GM12878 (cell line): ENCODE measurements around the gene ZBED4. TPM values are rescaled to one million over a fixed set of nuclear protein-coding genes. Genes with fewer than 3 reads are reported as not detected.

Experiments used
- ATAC-seq: fragments of 200-7000 bp; cut with Tn5 transposase; 3 replicates; pipeline ENCODE4 v1.9.1; 2020; ENCODE audit warnings: mild to moderate bottlenecking, moderate library complexity
- BruUV-seq: library from RNA; stranded (reverse); fragments of 400-500 nt; replicated peaks from 2 replicates; lab custom pipeline; 2021; lab: Mats Ljungman, UMichigan
- CTCF ChIA-PET: fragments of 300-600 bp; sonication (Branson Sonifier 250); formaldehyde crosslinking; extraction: SDS; loops from one replicate; lab custom pipeline; 2021; ENCODE audit warnings: inconsistent platforms; lab: Yijun Ruan, JAX
- POLR2A ChIA-PET: fragments of 350-600 bp; formaldehyde crosslinking; extraction: SDS; loops from one replicate; lab custom pipeline; 2021; ENCODE audit warnings: inconsistent platforms; lab: Charles Lee
- RAD21 ChIA-PET: fragments of 300-600 bp; sonication (Branson Sonifier 250); formaldehyde crosslinking; loops from one replicate; lab custom pipeline; 2023; ENCODE audit warnings: antibody characterized with exemption; ENCODE audit not compliant: unreplicated experiment; lab: Charles Lee
- SMC1A ChIA-PET: fragments of 300-600 bp; sonication (Branson Sonifier 250); formaldehyde crosslinking; loops from one replicate; lab custom pipeline; 2023; ENCODE audit not compliant: unreplicated experiment, uncharacterized antibody; lab: Charles Lee
- DNase-seq: peaks from one replicate; pipeline ENCODE4 v3.0.0-alpha.2; 2011; ENCODE audit warnings: low read depth, low spot score
- FAIRE-seq: peaks from 3 replicates; lab custom pipeline; 2011; peaks lifted over from hg19 to GRCh38; lab: Jason Lieb, UNC
- H2AFZ ChIP-seq: 2 replicates; pipeline ENCODE4 v1.6.0; 2011; ENCODE audit warnings: low read depth, low read length, control low read depth; ENCODE audit not compliant: control insufficient read depth
- H3K27ac ChIP-seq: 2 replicates; pipeline ENCODE4 v1.5.1; 2011; ENCODE audit warnings: control low read depth; ENCODE audit not compliant: control insufficient read depth, insufficient read depth
- H3K27me3 ChIP-seq, 2 experiments: replicated peaks in 1 of 2; 2 replicates each; pipeline versions ENCODE4 v1.6.0 to v1.6.1; 2011; ENCODE audit warnings: low read length in 1 of 2; ENCODE audit not compliant: control insufficient read depth in 2 of 2, insufficient read depth in 2 of 2
- H3K36me3 ChIP-seq, 2 experiments: 2 replicates each; pipeline ENCODE4 v1.5.1; 2011; ENCODE audit warnings: low read length in 1 of 2; ENCODE audit not compliant: control insufficient read depth in 2 of 2, insufficient read depth in 2 of 2
- H3K4me1 ChIP-seq: 2 replicates; pipeline ENCODE4 v1.6.1; 2011; ENCODE audit warnings: mild to moderate bottlenecking, low read length, moderate library complexity, mixed read lengths; ENCODE audit not compliant: control insufficient read depth, insufficient read depth
- H3K4me2 ChIP-seq: 2 replicates; pipeline ENCODE4 v1.6.0; 2011; ENCODE audit warnings: control low read depth; ENCODE audit not compliant: control insufficient read depth, insufficient read depth
- H3K4me3 ChIP-seq: fragments of 200-600 bp; sonication (generic); 2 replicates; pipeline ENCODE4 v1.5.1; 2016
- H3K79me2 ChIP-seq: 2 replicates; pipeline ENCODE4 v1.6.0; 2011; ENCODE audit warnings: low read length; ENCODE audit not compliant: control insufficient read depth, insufficient read depth
- H3K9ac ChIP-seq: 2 replicates; pipeline ENCODE4 v1.8.0; 2011; ENCODE audit warnings: low read length, control low read depth, mixed read lengths; ENCODE audit not compliant: control insufficient read depth, insufficient read depth
- H3K9me3 ChIP-seq: replicated peaks from 3 replicates; pipeline ENCODE4 v1.5.1; 2011; ENCODE audit warnings: mild to moderate bottlenecking, low read length; ENCODE audit not compliant: control insufficient read depth, insufficient read depth
- H4K20me1 ChIP-seq: 2 replicates; pipeline ENCODE4 v1.6.0; 2011; ENCODE audit not compliant: control insufficient read depth, insufficient read depth
- ATF7 ChIP-seq: fragments of 450-650 bp; IDR thresholded peaks from 2 replicates; pipeline ENCODE4 v1.6.1; 2016; ENCODE audit warnings: low read depth, mild to moderate bottlenecking
- BRCA1 ChIP-seq: IDR thresholded peaks from 2 replicates; pipeline ENCODE4 v1.6.1; 2011; ENCODE audit warnings: low read depth, low read length, improper control_type of control experiment
- EED ChIP-seq: sonication (generic); IDR thresholded peaks from 2 replicates; pipeline ENCODE4 v1.6.1; 2016; ENCODE audit warnings: antibody characterized with exemption, low read depth
- EZH2 ChIP-seq: IDR thresholded peaks from 2 replicates; pipeline ENCODE4 v1.6.1; 2012; ENCODE audit warnings: low read depth, mild to moderate bottlenecking, control low read depth, inconsistent platforms, low read length, borderline replicate concordance; ENCODE audit not compliant: control insufficient read depth
- JUNB ChIP-seq: IDR thresholded peaks from 2 replicates; pipeline ENCODE4 v1.6.1; 2016; ENCODE audit warnings: antibody characterized with exemption, mild to moderate bottlenecking
- NBN ChIP-seq: fragments of 450-650 bp; IDR thresholded peaks from 2 replicates; pipeline ENCODE4 v1.6.1; 2016
- NFYA ChIP-seq: IDR thresholded peaks from 2 replicates; pipeline ENCODE4 v1.6.1; 2011; ENCODE audit warnings: low read depth, mild to moderate bottlenecking, low read length, improper control_type of control experiment, borderline replicate concordance
- NRF1 ChIP-seq: conservative IDR thresholded peaks from 2 replicates; pipeline ENCODE4 v1.6.1; 2011; ENCODE audit warnings: mild to moderate bottlenecking, low read depth, low read length, improper control_type of control experiment
- SMAD1 ChIP-seq: fragments of 450-650 bp; IDR thresholded peaks from 2 replicates; pipeline ENCODE4 v1.6.1; 2018; ENCODE audit warnings: mild to moderate bottlenecking, low read depth; ENCODE audit not compliant: partially characterized antibody
- SMC3 ChIP-seq: IDR thresholded peaks from 2 replicates; pipeline ENCODE4 v1.6.1; 2011; ENCODE audit warnings: low read length, improper control_type of control experiment, borderline replicate concordance
- ZSCAN29 ChIP-seq: fragments of 450-650 bp; IDR thresholded peaks from 2 replicates; pipeline ENCODE4 v1.6.1; 2017; ENCODE audit warnings: mild to moderate bottlenecking, moderate library complexity
- WGBS: methylation state at CpG from one replicate; pipeline ENCODE4 v1.1.6; 2016; ENCODE audit warnings: low lambda C conversion rate; ENCODE audit not compliant: insufficient replicate concordance, insufficient coverage; ENCODE audit errors: missing lambda C conversion rate; 5-methylcytosine and 5-hydroxymethylcytosine counted together
- in situ Hi-C: fragments of 300-500 bp; cut with MboI; formaldehyde crosslinking; loops from 9 replicates; pipeline ENCODE4 v1.14.3; 2018; ENCODE audit warnings: mixed read lengths
- intact Hi-C: fragments of 100-400 bp; cut with micrococcal nuclease; formaldehyde crosslinking; loops from one replicate; pipeline ENCODE4 v1.14.2; 2022; ENCODE audit not compliant: unreplicated experiment
- polyA plus RNA-seq, 11 experiments: library from polyadenylated mRNA; depleted of rRNA in 4 of 11; unstranded in 6 of 11; stranded (reverse) in 5 of 11; fragments of >200 nt; fragmentation: Nextera tagmentation in 4 of 11; fragmentation: Illumina TruSeq in 1 of 11; extraction: Ambion mirVana in 4 of 11; extraction: Trizol in 1 of 11; gene quantifications; 1 replicate in 1 of 11; 2 replicates in 10 of 11; pipeline versions ENCODE4 v1.2.1 to v1.2.3, GENCODE V29; 2011 to 2016; ENCODE audit warnings: inconsistent platforms in 2 of 11, missing spikeins in 2 of 11, low read depth in 1 of 11
- total RNA-seq, 4 experiments: library from RNA; depleted of rRNA in 3 of 4; stranded (reverse); fragments of >200 nt in 3 of 4; fragmentation: Illumina TruSeq in 1 of 4; extraction: Trizol in 1 of 4; gene quantifications; 2 replicates each; pipeline versions ENCODE4 v1.2.1 to v1.2.3, GENCODE V29; 2013 to 2021
- TF ChIP-seq, protein P1 (sequence below): IDR thresholded peaks from 2 replicates; pipeline ENCODE4 v1.6.1; 2012; ENCODE audit warnings: improper control_type of control experiment, low read depth, low read length; ENCODE audit not compliant: insufficient replicate concordance
- TF ChIP-seq, protein P2 (sequence below): fragments of 450-650 bp; IDR thresholded peaks from 2 replicates; pipeline ENCODE4 v1.6.1; 2018; ENCODE audit warnings: mild to moderate bottlenecking, low read depth, moderate library complexity; ENCODE audit not compliant: partially characterized antibody
- TF ChIP-seq, protein P3 (sequence below): IDR thresholded peaks from 2 replicates; pipeline ENCODE4 v1.6.1; 2011; ENCODE audit warnings: low read depth, mild to moderate bottlenecking, low read length, moderate library complexity, borderline replicate concordance; ENCODE audit errors: extremely low read depth

ZBED4 gene
- total and polyA plus RNA-seq, 10 of the 15 experiments (the other 5 are each of a cell fraction or from before 2014, with no cell fraction given), result 2.3 to 21.6 (median 12.8) TPM

DNA sequence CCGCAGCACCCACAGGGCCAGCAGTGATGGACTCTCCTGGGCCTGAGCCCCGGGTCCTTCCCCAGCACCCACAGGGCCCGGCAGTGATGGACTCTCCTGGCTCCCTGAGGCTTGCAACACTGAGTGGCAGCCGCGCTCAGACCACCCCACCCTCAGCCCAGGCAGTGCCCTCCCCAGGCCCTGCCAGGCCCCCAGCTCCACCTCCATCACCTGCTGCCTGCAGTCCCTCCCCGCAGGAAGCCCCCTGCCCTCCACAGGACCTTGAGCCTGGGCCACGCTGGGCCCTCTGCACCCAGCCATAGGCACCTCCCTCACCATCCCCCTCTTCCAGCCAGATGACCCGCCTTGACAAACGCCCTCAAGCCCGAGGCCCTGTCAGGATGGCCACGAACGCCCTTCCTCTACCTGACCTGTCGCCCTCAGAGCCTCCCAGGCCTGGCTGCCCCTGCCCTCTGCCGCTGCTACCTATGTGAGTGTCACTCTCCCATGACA, 53.2 kb downstream of the ZBED4 start (continued):
- TF ChIP-seq, protein P1, sequence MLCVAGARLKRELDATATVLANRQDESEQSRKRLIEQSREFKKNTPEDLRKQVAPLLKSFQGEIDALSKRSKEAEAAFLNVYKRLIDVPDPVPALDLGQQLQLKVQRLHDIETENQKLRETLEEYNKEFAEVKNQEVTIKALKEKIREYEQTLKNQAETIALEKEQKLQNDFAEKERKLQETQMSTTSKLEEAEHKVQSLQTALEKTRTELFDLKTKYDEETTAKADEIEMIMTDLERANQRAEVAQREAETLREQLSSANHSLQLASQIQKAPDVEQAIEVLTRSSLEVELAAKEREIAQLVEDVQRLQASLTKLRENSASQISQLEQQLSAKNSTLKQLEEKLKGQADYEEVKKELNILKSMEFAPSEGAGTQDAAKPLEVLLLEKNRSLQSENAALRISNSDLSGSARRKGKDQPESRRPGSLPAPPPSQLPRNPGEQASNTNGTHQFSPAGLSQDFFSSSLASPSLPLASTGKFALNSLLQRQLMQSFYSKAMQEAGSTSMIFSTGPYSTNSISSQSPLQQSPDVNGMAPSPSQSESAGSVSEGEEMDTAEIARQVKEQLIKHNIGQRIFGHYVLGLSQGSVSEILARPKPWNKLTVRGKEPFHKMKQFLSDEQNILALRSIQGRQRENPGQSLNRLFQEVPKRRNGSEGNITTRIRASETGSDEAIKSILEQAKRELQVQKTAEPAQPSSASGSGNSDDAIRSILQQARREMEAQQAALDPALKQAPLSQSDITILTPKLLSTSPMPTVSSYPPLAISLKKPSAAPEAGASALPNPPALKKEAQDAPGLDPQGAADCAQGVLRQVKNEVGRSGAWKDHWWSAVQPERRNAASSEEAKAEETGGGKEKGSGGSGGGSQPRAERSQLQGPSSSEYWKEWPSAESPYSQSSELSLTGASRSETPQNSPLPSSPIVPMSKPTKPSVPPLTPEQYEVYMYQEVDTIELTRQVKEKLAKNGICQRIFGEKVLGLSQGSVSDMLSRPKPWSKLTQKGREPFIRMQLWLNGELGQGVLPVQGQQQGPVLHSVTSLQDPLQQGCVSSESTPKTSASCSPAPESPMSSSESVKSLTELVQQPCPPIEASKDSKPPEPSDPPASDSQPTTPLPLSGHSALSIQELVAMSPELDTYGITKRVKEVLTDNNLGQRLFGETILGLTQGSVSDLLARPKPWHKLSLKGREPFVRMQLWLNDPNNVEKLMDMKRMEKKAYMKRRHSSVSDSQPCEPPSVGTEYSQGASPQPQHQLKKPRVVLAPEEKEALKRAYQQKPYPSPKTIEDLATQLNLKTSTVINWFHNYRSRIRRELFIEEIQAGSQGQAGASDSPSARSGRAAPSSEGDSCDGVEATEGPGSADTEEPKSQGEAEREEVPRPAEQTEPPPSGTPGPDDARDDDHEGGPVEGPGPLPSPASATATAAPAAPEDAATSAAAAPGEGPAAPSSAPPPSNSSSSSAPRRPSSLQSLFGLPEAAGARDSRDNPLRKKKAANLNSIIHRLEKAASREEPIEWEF, result no peak
- no peak for TF ChIP-seq EED
- no peak for TF ChIP-seq ATF7
- TF ChIP-seq EZH2, result no peak
- no peak for TF ChIP-seq SMC3
- TF ChIP-seq NFYA, result no peak
- TF ChIP-seq NRF1, result no peak
- no peak for TF ChIP-seq BRCA1
- TF ChIP-seq, all 136 proteins: peak for 0

DNA sequence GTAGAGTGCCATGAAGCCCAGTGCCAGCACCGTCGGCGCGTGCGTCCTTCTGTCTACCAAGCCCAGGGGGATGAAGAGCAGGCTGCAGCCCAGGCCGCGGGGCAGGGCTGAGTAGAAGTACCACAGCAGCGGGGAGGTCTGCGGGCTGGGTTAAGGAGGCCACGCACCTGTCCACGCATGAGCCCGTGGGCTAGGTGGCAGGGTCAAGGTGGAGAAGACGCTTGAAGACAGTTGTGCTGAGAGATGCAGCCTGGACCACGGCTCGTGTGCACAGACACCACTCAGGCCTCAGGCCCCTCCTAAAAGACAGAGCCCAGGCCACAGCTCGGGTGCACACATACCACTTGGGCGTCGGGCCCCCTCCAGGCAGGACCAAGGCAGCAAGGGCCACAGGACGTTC, 54.2 kb downstream of the ZBED4 start:
- Histone ChIP-seq H2AFZ (no peak overlapping the region), H3K9ac (no peak overlapping the region), H3K36me3 (peaks cover 0 to 10% of the 10 kb centered on the region in 2 experiments; a peak in 3 of 4 replicates), H3K4me1 (no peaks in the 10 kb centered on the region), H4K20me1 (no peaks in the 10 kb centered on the region), H3K79me2 (no peaks in the 10 kb centered on the region), H3K27me3 (no peaks in the 10 kb centered on the region), H3K9me3 (no peaks in the 10 kb centered on the region), H3K4me3 (no peak overlapping the region), H3K27ac (no peak overlapping the region), H3K4me2 (no peak overlapping the region)
- ATAC-seq (no peak), DNase-seq (no peak), FAIRE-seq (no peak)
- RAD21 ChIA-PET, result interaction anchor here (0.6 kb wide), 1 partner anchor 73 kb away, joined by 3 read pairs; no protein-coding TSS in a partner anchor
- SMC1A ChIA-PET, result no interaction called here
- intact Hi-C loops, result no loop called here
- 98% methylated on average over 19 of the region's 19 CpGs for WGBS
- POLR2A ChIA-PET, result no interaction called here
- no peak for TF ChIP-seq ZSCAN29
- no peak for TF ChIP-seq SMAD1
- TF ChIP-seq JUNB, result no peak
- TF ChIP-seq, protein P2, sequence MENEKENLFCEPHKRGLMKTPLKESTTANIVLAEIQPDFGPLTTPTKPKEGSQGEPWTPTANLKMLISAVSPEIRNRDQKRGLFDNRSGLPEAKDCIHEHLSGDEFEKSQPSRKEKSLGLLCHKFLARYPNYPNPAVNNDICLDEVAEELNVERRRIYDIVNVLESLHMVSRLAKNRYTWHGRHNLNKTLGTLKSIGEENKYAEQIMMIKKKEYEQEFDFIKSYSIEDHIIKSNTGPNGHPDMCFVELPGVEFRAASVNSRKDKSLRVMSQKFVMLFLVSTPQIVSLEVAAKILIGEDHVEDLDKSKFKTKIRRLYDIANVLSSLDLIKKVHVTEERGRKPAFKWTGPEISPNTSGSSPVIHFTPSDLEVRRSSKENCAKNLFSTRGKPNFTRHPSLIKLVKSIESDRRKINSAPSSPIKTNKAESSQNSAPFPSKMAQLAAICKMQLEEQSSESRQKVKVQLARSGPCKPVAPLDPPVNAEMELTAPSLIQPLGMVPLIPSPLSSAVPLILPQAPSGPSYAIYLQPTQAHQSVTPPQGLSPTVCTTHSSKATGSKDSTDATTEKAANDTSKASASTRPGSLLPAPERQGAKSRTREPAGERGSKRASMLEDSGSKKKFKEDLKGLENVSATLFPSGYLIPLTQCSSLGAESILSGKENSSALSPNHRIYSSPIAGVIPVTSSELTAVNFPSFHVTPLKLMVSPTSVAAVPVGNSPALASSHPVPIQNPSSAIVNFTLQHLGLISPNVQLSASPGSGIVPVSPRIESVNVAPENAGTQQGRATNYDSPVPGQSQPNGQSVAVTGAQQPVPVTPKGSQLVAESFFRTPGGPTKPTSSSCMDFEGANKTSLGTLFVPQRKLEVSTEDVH, result no peak
- TF ChIP-seq, protein P3, sequence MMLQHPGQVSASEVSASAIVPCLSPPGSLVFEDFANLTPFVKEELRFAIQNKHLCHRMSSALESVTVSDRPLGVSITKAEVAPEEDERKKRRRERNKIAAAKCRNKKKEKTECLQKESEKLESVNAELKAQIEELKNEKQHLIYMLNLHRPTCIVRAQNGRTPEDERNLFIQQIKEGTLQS, result no peak
- no peak for TF ChIP-seq NBN
- in situ Hi-C loops, result no loop called here
- CTCF ChIA-PET, result no interaction called here
- BruUV-seq, result no TSS peak
